AG09309 (cell line): ENCODE measurements around the gene LLGL2.

ENCODE experiments used
- DNase-seq: peaks from one replicate; pipeline ENCODE4 v3.0.0-alpha.2; 2010; ENCODE audit warnings: low read depth
- H3K4me3 ChIP-seq: 2 replicates; pipeline ENCODE4 v1.5.1; 2011; ENCODE audit warnings: mild to moderate bottlenecking, low read depth, low read length, moderate library complexity; ENCODE audit not compliant: control insufficient read depth
- CTCF ChIP-seq: IDR thresholded peaks from 2 replicates; pipeline ENCODE4 v1.5.1; 2011; ENCODE audit warnings: mild to moderate bottlenecking, low read depth, low read length, inconsistent platforms; ENCODE audit not compliant: insufficient read depth, control insufficient read depth; ENCODE audit errors: missing control alignments

The LLGL2 gene

GRCh38 chr17:75550139-75550465 is 24.6 kb downstream of the LLGL2 start:
- no peak for TF ChIP-seq CTCF
- DNase-seq, result no peak
- no peak overlapping the region for H3K4me3 ChIP-seq

GRCh38 chr17:75551266-75551665 is 25.8 kb downstream of the LLGL2 start:
- H3K4me3 ChIP-seq, result no peak overlapping the region
- no peak for TF ChIP-seq CTCF

GRCh38 chr17:75552425-75553294 is 27.2 kb downstream of the LLGL2 start:
- no peak for DNase-seq

More at GRCh38 chr17:75551266-75551665, 25.8 kb downstream of the LLGL2 start:
- no peak for DNase-seq

GRCh38 chr17:75553295-75554110 is 28.0 kb downstream of the LLGL2 start:
- no peak overlapping the region for H3K4me3 ChIP-seq
- no peak for DNase-seq
- TF ChIP-seq CTCF, result no peak

More at GRCh38 chr17:75552425-75553294, 27.2 kb downstream of the LLGL2 start:
- no peak for TF ChIP-seq CTCF
- no peak overlapping the region for H3K4me3 ChIP-seq

GRCh38 chr17:75555679-75556153 is 30.2 kb downstream of the LLGL2 start:
- no peak for TF ChIP-seq CTCF
- DNase-seq, result no peak

GRCh38 chr17:75557075-75557851 is 31.8 kb downstream of the LLGL2 start:
- H3K4me3 ChIP-seq, result no peak overlapping the region
- no peak for DNase-seq
- no peak for TF ChIP-seq CTCF

More at GRCh38 chr17:75555679-75556153, 30.2 kb downstream of the LLGL2 start:
- no peak overlapping the region for H3K4me3 ChIP-seq
